Keratinocyte (primary cell): ENCODE data around the gene THBS1. TPM values are rescaled to one million over a fixed set of nuclear protein-coding genes. Genes with fewer than 3 reads are reported as not detected.

Source experiments
- DNase-seq: peaks from one replicate; pipeline ENCODE4 v3.0.0-alpha.2; 2011; ENCODE audit warnings: low read depth, missing footprints, low spot score
- FAIRE-seq: peaks from 2 replicates; lab custom pipeline; 2011; peaks lifted over from hg19 to GRCh38; lab: Jason Lieb, UNC
- H2AFZ ChIP-seq: 2 replicates; pipeline ENCODE4 v1.6.0; 2012; ENCODE audit warnings: low read length, control low read depth, inconsistent platforms; ENCODE audit not compliant: control insufficient read depth
- H3K27ac ChIP-seq: 2 replicates; pipeline ENCODE4 v1.5.1; 2011; ENCODE audit warnings: low read length; ENCODE audit not compliant: control insufficient read depth, insufficient read depth
- H3K27me3 ChIP-seq: 3 replicates; pipeline ENCODE4 v1.6.0; 2011; ENCODE audit warnings: low read length; ENCODE audit not compliant: control insufficient read depth, insufficient read depth; ENCODE audit errors: extremely low read depth
- H3K36me3 ChIP-seq, 2 experiments: 2 replicates in 1 of 2; 3 replicates in 1 of 2; pipeline ENCODE4 v1.5.1; 2011; ENCODE audit warnings: low read length in 2 of 2, mild to moderate bottlenecking in 1 of 2; ENCODE audit not compliant: control insufficient read depth in 2 of 2, insufficient read depth in 2 of 2; ENCODE audit errors: extremely low read depth in 1 of 2
- H3K4me1 ChIP-seq: 3 replicates; pipeline ENCODE4 v1.5.1; 2011; ENCODE audit warnings: low read length; ENCODE audit not compliant: control insufficient read depth, insufficient read depth; ENCODE audit errors: extremely low read depth
- H3K4me2 ChIP-seq: 3 replicates; pipeline ENCODE4 v1.6.0; 2011; ENCODE audit warnings: low read depth, low read length; ENCODE audit not compliant: control insufficient read depth, insufficient read depth; ENCODE audit errors: extremely low read depth
- H3K4me3 ChIP-seq, 3 experiments: fragments of 200-600 bp in 1 of 3; sonication (generic) in 1 of 3; 2 replicates in 2 of 3; 3 replicates in 1 of 3; pipeline ENCODE4 v1.5.1; 2011 to 2016; ENCODE audit warnings: low read length in 3 of 3, mild to moderate bottlenecking in 3 of 3, control low read depth in 2 of 3, inconsistent platforms in 1 of 3, low read depth in 1 of 3, mixed read lengths in 1 of 3, mixed run types in 1 of 3, moderate library complexity in 1 of 3; ENCODE audit not compliant: control insufficient read depth in 2 of 3, insufficient read depth in 2 of 3; ENCODE audit errors: extremely low read depth in 1 of 3
- H3K79me2 ChIP-seq: 2 replicates; pipeline ENCODE4 v1.6.0; 2012; ENCODE audit warnings: low read length; ENCODE audit not compliant: control insufficient read depth, insufficient read depth
- H3K9ac ChIP-seq: 3 replicates; pipeline ENCODE4 v1.6.0; 2011; ENCODE audit warnings: low read length; ENCODE audit not compliant: control insufficient read depth, insufficient read depth; ENCODE audit errors: extremely low read depth
- H3K9me1 ChIP-seq: 3 replicates; pipeline ENCODE4 v1.6.0; 2011; ENCODE audit warnings: low read length; ENCODE audit not compliant: control insufficient read depth, insufficient read depth; ENCODE audit errors: extremely low read depth
- H3K9me3 ChIP-seq: 2 replicates; pipeline ENCODE4 v1.5.1; 2012; ENCODE audit warnings: low read depth, low read length; ENCODE audit not compliant: control insufficient read depth
- H4K20me1 ChIP-seq: 3 replicates; pipeline ENCODE4 v1.6.0; 2011; ENCODE audit warnings: low read length; ENCODE audit not compliant: control insufficient read depth, insufficient read depth; ENCODE audit errors: extremely low read depth
- EZH2 ChIP-seq: IDR thresholded peaks from one replicate; pipeline ENCODE4 v1.6.1; 2012; ENCODE audit warnings: inconsistent platforms, mild to moderate bottlenecking, low read length, moderate library complexity
- dilution Hi-C: fragments of 300-500 bp; cut with MboI; formaldehyde crosslinking; loops from one replicate; pipeline ENCODE4 v1.7.0; 2020; ENCODE audit warnings: low sequenced_read_pairs; ENCODE audit not compliant: extremely low pct_ligation_motif_present
- polyA plus RNA-seq, 5 experiments: library from polyadenylated mRNA; depleted of rRNA in 3 of 5; stranded (reverse) in 3 of 5; stranded (forward) in 1 of 5; unstranded in 1 of 5; fragments of >200 nt; gene quantifications; 1 replicate in 1 of 5; 2 replicates in 3 of 5; 3 replicates in 1 of 5; pipeline versions ENCODE4 v1.2.1 to v1.2.3, GENCODE V29; 2011 to 2012; ENCODE audit warnings: missing spikeins in 2 of 5, low read depth in 1 of 5, low replicate concordance in 1 of 5
- TF ChIP-seq, protein P1 (sequence below), 3 experiments: IDR thresholded peaks in 1 of 3; conservative IDR thresholded peaks in 1 of 3; optimal IDR thresholded peaks in 1 of 3; 2 replicates in 2 of 3; 3 replicates in 1 of 3; pipeline versions ENCODE3 to v1.5.1; 2011; ENCODE audit warnings: low read length in 3 of 3, mild to moderate bottlenecking in 3 of 3, moderate library complexity in 2 of 3, control low read depth in 1 of 3, inconsistent platforms in 1 of 3; ENCODE audit not compliant: insufficient read depth in 2 of 3; ENCODE audit errors: extremely low read depth in 1 of 3

The THBS1 gene
- polyA plus RNA-seq, 1 donor (not counting 4 experiments of a cell fraction or from before 2014, with no cell fraction given): 789 TPM

DNA sequence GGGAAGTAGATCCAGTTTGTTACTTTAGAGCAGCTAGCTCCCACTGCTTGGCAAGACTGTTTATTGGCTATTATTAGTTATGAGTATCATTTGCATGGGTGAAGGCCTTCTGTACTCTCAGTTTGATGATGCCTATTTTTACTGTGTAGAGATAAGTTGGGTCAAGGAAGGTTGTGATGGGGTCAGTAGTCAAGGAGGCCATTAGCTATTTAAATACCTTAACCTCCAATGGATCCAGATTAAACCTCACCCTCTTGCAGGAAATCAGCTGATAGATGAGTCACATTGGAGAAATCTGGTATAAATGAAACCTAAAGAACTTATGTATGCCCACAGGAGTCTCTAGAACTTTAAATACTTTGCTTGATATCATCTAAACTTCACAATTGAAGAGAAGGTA, 45.0 kb downstream of the THBS1 start:
- DNase-seq: no peak
- H3K4me1 ChIP-seq: peaks cover 46% of the 10 kb centered on the region
- H3K27ac ChIP-seq: peak overlapping the region; percentile 51

DNA sequence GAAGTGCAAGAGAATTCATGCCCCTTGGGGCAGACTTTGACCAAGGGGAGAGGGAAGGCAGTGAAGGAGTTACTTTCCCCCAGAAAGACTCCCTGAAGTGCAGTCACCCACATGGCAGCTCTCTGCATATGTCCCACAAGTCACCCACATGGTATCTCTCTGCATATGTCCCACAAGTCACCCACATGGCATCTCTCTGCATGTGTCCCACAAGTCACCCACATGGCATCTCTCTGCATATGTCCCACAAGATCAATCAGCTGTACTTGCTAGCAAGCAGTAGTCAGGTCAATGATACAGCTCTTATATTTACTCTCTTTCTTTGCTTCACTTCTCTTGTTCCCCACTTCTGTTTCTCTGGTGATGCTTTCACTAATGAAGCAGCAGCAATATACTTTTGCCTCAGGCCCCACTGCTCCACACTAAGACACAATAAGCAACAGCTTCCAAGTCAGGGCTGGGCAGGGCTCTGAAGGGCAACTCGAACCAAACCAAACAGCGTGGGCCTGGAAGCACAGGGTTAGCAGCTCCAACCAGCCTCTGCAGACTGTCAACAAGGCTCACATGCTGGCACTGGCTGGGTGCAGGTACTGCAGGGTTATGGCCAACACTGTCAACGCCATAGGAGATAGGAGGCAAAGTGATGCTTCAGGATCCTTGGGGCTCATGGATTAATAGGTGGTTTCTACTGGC, 46.7 kb downstream of the THBS1 start:
- dilution Hi-C loops: loop anchor here (25.0 kb wide), 1 partner anchor 135 kb away; no protein-coding TSS in a partner anchor
- Histone ChIP-seq H3K4me1 (peaks cover 57% of the 10 kb centered on the region), H3K4me3 (no peak overlapping the region), H3K79me2 (no peaks in the 10 kb centered on the region), H3K9me1 (no peaks in the 10 kb centered on the region), H3K4me2 (no peak overlapping the region), H3K27ac (no peak overlapping the region), H4K20me1 (no peaks in the 10 kb centered on the region), H3K9ac (no peak overlapping the region), H3K27me3 (no peaks in the 10 kb centered on the region), H2AFZ (no peak overlapping the region), H3K9me3 (peaks cover 2% of the 10 kb centered on the region), H3K36me3 (no peaks in the 10 kb centered on the region)
- TF ChIP-seq EZH2: no peak
- no peak for FAIRE-seq
- DNase-seq: no peak

More for the DNA sequence above, 45.0 kb downstream of the THBS1 start:
- H3K36me3 ChIP-seq: no peaks in the 10 kb centered on the region
- no peaks in the 10 kb centered on the region for H4K20me1 ChIP-seq
- H3K79me2 ChIP-seq: no peaks in the 10 kb centered on the region
- H3K27me3 ChIP-seq: no peaks in the 10 kb centered on the region
- H3K4me3 ChIP-seq: no peak overlapping the region
- H3K4me2 ChIP-seq: peak overlapping the region; percentile 9
- H3K9me1 ChIP-seq: no peaks in the 10 kb centered on the region
- no peak overlapping the region for H3K9ac ChIP-seq
- H3K9me3 ChIP-seq: peaks cover 2% of the 10 kb centered on the region
- peak; percentile 52 for FAIRE-seq
- TF ChIP-seq EZH2: no peak
- TF ChIP-seq, protein P1, sequence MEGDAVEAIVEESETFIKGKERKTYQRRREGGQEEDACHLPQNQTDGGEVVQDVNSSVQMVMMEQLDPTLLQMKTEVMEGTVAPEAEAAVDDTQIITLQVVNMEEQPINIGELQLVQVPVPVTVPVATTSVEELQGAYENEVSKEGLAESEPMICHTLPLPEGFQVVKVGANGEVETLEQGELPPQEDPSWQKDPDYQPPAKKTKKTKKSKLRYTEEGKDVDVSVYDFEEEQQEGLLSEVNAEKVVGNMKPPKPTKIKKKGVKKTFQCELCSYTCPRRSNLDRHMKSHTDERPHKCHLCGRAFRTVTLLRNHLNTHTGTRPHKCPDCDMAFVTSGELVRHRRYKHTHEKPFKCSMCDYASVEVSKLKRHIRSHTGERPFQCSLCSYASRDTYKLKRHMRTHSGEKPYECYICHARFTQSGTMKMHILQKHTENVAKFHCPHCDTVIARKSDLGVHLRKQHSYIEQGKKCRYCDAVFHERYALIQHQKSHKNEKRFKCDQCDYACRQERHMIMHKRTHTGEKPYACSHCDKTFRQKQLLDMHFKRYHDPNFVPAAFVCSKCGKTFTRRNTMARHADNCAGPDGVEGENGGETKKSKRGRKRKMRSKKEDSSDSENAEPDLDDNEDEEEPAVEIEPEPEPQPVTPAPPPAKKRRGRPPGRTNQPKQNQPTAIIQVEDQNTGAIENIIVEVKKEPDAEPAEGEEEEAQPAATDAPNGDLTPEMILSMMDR (optimal IDR thresholded peaks at IDR 0.05 in 1 of 3, IDR thresholded peaks at IDR 0.05 in 1 of 3, conservative IDR thresholded peaks at IDR 0.05 in 1 of 3; ENCODE audit: extremely low read depth in 1 of 3, insufficient read depth in 2 of 3, low read length in 3 of 3): no peak
- H2AFZ ChIP-seq: no peak overlapping the region
- dilution Hi-C loops: loop anchor here (25.0 kb wide), 1 partner anchor 136 kb away; no protein-coding TSS in a partner anchor
